Fibroblast of skin of right quadriceps (primary cell): ENCODE data around the gene GPR155.

Experiments used
- DNase-seq: peaks from one replicate; pipeline ENCODE4 v3.0.0-alpha.2; 2013

Gene GPR155

GRCh38 chr2:174486563-174487107, at the start of gene GPR155:
TSS of gene GPR155 (minus strand) at chr2:174487029. CDS start at chr2:174481956, 5,073 bp downstream.
- DNase-seq = peak; percentile 28

GRCh38 chr2:174535757-174536703, 49.2 kb upstream of the GPR155 start:
- no peak for DNase-seq

- no peak for DNase-seq
Measured at GRCh38 chr2:174535083-174535482, 48.3 kb upstream of the GPR155 start.

- no peak for DNase-seq
Measured at GRCh38 chr2:174529916-174530315, 43.1 kb upstream of the GPR155 start.

GRCh38 chr2:174527959-174528358, 41.1 kb upstream of the GPR155 start:
- DNase-seq = no peak

GRCh38 chr2:174527101-174527721, 40.4 kb upstream of the GPR155 start:
- no peak for DNase-seq

- no peak for DNase-seq
Measured at GRCh38 chr2:174524527-174524926, 37.7 kb upstream of the GPR155 start.

- DNase-seq = no peak
Measured at GRCh38 chr2:174522553-174522952, 35.7 kb upstream of the GPR155 start.

GRCh38 chr2:174518395-174518794, 31.6 kb upstream of the GPR155 start:
- DNase-seq = no peak

GRCh38 chr2:174516501-174517378, 29.9 kb upstream of the GPR155 start:
- no peak for DNase-seq

- DNase-seq = no peak
Measured at GRCh38 chr2:174512345-174512744, 25.5 kb upstream of the GPR155 start.

- DNase-seq = no peak
Measured at GRCh38 chr2:174511580-174512260, 24.9 kb upstream of the GPR155 start.

- peak; percentile 28 for DNase-seq
Measured at GRCh38 chr2:174510583-174511189, 23.9 kb upstream of the GPR155 start.

GRCh38 chr2:174503161-174503809, 16.5 kb upstream of the GPR155 start:
- DNase-seq = no peak

- DNase-seq = no peak
Measured at GRCh38 chr2:174499371-174499770, 12.5 kb upstream of the GPR155 start.

- no peak for DNase-seq
Measured at GRCh38 chr2:174495365-174496012, 8.7 kb upstream of the GPR155 start.

GRCh38 chr2:174493549-174494331, 6.9 kb upstream of the GPR155 start:
- no peak for DNase-seq

GRCh38 chr2:174492963-174493431, 6.2 kb upstream of the GPR155 start:
- no peak for DNase-seq

GRCh38 chr2:174491947-174492346, 5.1 kb upstream of the GPR155 start:
- DNase-seq = no peak

- DNase-seq = no peak
Measured at GRCh38 chr2:174490051-174490450, 3.2 kb upstream of the GPR155 start.
